Activated CD4-positive, alpha-beta T cell treated with anti-CD3 and anti-CD28 coated beads, Interleukin-2, amount 50 U/mL, for 1 hour (primary cell): ENCODE results near the gene UNC5B.

Experiments
- DNase-seq: peaks from one replicate; pipeline ENCODE4 v3.0.0-alpha.2; 2020

Gene UNC5B

DNA sequence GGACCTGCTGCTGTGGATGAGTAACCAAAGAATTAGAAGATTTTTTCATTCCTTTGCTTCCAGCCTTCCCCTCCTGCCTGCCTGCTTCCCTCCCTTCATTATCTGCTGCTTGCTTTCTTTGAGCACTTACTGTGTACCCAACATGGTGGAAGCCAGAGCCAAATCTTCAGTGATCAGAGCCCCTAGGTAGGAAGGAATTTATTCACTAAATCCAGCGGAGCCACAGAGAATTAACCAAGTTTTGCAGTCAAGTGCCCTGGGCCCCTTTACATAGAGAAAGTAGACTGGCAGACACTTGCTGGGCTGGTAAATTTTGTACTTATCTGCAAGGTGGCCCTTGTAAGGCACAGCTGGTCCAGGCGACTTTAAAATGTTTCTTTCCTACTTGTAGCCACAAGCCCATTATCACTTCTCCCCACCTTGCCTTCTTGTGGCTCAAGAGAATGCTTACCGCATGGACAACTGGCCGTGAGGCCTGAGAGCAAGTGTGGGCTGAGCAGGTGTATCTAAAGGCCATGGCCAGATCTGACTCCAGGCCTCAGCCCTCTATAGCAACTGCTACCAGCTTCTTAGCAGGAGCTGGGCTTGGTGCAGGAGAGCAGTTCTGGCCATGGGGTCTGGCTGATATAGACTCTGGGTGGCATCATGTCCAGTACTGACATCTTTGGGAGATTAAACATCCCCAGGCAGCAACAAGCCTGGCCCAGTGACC lies 11.1 kb downstream of the UNC5B start:
- no peak for DNase-seq

GRCh38 chr10:71225291-71226058 lies 13.1 kb downstream of the UNC5B start:
- no peak for DNase-seq

GRCh38 chr10:71228875-71229675 lies 16.7 kb downstream of the UNC5B start:
- DNase-seq: no peak

DNA sequence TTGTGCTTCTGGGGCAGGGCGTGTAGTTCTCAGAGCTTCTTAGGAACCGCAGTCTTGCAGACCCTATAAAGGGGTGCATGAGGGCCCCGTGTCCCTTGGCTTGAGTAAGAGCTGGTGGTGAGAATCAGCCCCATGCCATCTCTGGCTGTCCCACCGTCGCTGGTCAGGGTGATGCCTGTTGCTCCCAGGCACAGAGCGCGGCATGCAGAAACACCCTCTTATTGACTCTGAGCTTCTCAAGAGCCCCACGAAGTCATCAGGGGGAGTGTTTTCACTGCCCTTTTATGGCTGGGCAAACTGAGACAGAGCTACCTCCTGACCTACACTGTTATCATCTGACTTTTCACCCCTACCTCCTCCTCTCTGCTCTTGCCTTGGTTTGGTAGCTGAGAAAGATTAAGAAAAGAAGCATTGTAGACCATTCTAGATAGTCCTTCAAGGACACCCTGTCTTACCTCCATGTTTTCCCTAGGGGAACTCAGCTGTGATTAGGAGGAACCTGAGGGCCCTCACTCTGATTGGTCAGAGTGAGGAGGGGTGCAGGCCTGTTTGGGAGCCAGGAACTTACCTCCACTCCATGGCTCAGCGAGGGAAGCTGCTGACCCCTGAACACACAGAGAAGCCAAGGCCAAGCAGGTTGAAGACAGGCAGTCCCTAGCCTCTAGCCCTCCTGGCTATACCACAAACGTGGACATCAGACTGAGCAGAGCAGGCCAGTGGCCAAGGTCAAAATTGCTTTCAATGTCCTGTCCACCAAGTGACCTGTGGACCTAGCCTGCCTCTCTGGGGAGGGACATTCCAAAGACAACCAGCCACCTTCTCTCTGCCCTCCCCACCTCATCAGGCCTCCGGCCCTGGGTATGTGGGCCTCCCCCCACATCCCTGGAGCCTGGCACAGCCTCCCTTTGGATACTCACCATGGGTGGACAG lies 17.6 kb downstream of the UNC5B start:
- DNase-seq: no peak

DNA sequence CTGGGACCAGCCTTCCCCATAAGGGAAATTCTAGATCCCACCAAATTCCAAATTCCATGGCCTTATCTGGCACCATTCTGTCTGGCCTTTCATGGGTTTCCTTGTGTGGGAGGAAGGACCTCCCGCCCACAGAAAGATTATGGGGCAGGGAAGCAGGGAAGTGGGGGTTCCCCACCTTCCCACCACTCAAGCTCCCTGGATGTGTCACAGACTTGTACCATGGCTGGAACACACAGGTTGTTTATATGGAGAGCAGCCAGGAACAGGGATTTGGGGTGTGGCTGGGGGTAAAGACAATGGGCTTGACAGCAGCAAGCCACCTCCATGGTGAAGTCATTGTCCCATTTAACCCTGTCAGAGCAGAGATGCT lies 18.3 kb downstream of the UNC5B start:
- DNase-seq: no peak

DNA sequence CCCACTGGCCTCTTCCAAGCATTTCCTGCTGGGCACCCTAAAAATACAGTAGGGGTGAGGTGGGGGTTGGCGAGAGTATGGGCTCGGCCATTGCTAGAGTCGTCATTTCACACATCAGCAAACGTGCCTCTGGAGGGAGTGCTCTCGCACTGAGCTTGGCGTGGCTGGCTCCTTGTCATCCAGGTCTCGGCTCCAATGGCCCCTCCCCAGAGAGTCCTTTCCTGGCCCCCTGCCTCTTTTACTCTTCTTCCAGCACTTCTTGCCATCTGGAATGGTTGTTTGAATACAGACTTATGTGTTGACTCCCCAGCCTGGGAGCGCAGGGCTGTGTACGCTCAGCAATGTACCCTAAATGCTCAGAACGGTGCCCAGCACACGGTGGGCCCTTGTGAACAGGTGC lies 18.8 kb downstream of the UNC5B start:
- no peak for DNase-seq

DNA sequence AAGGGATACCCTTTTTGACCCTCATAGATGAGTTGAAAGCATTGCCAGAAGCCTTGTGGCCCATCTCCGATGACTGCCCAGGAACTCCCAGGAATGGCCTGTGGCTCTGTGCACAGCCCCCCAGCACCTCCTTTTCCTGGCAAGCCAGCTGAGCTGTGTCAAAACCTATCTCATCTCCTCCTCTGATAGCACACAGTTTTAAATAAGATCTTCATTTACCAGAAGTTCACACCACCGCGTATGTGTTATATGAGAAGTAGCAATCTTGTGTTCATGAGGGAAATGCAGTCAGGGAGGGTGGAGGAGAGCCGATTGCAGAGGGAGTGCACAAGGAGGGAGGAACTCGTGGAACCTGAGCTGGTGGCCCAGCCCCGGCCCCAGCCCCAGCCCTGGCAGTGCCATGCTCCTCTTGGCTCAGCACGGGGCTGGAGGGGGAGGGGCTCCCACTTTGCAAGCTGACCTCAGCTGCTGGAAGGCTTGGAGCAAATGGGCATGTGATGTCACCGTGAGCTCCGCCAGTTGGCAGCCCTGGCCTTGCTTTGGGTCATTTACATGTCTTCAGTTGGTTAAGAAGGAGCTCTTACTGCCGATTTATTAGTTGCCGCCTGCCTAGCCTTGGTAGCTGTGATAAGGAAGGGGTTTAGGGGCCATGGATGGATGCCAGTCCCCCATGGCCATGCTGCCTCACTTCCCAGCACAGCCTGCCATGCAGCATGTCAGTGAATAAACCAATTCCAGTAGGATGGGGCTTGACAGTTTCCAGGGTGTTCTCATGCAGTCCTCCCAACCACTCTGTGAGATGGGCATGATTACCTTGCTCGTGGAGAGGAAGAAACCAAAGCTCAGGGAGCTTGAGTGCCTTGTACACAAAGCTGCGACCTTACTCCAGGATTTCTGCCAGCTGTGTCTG lies 20.0 kb downstream of the UNC5B start:
- no peak for DNase-seq

DNA sequence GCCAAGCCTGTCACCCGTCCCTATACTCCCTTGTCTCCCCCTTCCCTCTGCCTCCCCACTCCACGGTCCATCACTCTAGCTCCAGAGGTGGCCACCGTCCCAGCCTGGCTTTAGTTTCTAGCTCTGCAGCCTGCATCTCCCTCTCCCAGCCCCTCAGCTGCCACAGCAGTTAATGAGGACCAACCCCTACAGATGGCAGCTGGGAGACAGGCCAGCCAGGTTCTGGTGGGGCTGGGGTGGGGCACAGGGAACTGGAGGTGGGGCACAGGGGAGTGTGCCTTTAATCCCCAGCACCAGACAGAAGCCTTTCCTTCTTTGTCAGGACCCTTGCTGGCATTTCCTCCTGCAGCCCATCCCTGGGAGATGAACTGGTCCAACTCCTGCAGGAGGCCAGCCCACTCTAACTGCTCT lies 21.1 kb downstream of the UNC5B start:
- DNase-seq: no peak

DNA sequence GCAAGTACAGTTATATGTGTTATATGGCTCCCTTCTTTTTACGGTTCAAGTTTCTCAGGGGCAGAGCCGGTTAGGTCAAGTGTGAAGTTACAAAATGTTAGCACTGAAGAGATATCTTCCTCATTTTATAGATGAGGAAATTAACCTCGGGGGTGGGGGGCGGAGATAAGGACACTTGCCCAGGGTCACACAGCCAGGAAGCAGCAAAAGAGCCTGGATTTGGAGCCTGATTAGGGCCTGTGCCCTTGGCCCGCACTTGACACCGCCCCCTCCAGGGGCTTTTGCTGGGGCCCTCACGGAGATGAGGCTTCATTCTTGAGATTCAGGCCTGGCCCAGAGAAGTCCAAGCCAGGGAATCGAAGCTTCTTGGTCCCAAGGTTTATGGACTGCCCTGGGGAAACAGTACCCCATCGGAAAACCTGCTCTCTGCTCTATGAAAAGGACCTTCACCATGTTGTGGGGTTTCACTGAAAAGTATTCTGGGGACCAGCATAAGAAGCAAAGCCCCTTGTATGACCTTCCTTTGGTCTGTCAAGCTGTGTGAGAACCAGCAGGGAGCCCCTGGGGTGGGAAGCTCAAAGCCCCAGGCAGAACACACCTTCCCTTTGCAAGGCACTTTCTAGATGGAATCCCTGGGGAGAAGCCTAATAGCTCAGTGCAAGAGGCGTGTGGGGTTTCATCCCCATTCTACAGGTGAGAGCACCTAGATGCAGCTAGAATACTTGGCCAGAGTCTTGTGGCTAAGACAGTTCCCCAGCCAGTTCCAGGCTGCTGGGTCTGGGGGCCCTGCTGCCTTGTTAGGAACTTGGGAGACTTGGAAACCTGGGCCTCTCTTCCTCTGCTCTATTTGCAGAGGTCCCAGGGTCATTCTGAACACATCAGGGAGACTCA lies 21.9 kb downstream of the UNC5B start:
- DNase-seq: no peak

- DNase-seq: no peak
Measured at GRCh38 chr10:71234970-71235685, 22.8 kb downstream of the UNC5B start.

GRCh38 chr10:71235808-71236207 lies 23.4 kb downstream of the UNC5B start:
- DNase-seq: no peak

- DNase-seq: no peak
Measured at GRCh38 chr10:71236286-71236685, 23.9 kb downstream of the UNC5B start.

DNA sequence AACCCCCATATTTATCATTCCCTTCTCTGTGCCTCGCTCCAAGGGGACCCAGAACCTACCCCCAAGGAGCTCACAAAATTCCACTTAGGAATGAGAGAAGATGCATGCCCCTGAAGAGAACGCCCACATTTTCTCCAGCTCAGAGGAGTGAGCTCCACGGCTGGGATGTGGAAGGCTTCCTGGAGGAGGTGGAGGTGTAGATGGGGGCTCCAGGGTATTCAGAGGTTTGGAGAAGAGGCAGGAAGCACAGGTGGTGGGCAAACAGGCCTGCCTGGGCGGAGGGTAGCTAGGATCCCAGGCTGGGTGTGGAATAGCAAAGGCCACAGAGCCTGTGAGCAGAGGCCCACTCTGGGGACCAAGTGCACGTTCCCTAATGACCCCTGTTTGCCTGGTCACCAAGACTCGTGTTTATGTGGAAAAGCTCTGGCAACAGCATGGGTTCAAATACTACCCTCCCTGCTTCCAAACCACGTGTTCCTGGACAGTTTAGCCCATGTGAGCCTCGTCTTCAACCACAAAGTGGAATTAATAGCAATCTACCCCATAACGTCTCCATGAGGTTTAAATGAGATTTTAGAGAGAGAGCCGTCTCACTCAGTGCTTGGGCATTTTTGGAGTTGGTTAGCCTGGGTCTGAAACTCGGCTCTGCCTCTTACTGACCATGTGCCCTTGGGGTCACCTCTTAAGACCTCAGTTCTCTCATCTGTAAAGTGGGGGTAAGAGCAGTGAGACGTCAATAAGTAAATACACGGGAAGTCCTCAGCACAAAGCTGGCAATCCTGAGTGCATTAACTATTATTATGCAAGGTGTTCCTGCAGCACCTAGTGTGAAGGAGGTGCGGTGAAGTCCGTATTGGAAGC lies 24.7 kb downstream of the UNC5B start:
- DNase-seq: no peak

GRCh38 chr10:71237843-71238623 lies 25.7 kb downstream of the UNC5B start:
- no peak for DNase-seq

- DNase-seq: no peak
Measured at GRCh38 chr10:71238626-71239025, 26.3 kb downstream of the UNC5B start.

DNA sequence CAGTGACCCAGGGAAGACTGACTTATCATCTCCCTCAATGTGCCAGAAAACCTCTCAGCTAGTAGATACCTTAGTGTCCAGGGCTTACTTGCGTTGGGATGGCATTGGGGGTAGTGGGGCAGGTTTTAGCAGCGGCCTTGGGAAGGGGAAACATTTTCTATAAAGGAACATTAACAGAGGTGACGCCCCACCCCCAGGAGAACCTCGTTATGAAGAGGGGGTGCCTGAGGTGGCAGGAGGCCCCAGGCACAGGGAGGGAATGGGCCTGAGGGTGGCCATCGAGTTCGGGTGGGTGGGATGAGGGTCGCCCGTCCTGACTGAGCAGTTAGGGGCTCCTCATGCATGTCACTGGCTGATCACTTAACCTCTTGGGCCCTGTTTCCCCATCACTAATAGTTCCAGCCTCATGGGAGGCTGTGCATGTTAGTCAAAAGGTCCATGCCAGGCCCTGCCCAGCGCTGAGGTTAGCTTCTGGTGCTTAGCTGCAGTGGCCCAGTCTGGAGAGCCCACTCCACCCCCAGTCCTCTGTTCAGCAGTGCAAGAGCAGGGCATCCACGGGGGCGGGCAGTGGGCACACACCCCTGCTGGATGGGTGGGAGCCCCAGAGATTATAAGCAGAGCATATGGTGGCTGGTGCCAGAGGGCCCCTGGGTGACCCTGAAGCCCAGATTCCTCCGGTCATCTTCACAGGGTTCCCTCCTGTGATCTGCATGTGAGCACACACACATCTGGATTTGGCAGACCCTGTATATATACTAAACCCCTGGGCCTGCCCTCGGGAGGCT lies 27.0 kb downstream of the UNC5B start:
- no peak for DNase-seq
